NCI-H128 (cell line): ENCODE measurements around the gene MAP2K7.

Experiments
- DNase-seq: peaks from one replicate; lab custom pipeline; 2025; ENCODE audit not compliant: unreplicated experiment; lab: John Stamatoyannopoulos, UW

Gene MAP2K7

DNA sequence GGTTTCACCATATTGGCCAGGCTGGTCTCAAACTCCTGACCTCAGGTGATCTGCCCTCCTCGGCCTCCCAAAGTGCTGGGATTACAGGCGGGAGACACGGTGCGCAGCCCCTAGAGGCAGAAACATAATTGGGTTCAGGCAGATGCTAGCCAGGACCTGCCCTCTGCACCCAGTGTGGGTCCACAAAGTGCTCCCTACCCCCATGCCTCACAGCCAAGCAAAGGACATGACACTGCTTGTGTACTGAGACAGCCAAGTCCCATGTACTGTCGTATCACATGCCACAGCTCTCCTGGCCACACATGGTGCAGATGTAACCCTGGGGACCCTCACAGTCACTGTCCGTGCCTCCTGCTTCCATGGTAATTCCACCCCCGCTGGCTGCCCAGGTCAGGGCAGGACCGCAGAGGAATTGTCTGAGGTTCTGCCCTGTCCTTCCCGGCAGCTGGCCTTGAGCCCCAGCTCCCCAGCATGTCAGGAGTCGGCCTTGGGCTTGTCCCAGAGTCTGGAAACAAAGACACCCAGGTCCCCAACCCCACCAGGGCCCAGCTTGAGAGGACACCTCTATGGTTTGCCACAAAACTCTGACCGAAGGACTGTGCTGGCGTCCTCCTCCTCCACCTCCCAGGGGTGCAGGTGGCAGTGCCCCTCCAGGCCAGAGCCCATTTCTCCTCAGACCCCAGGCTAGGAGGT lies 37.1 kb upstream of the MAP2K7 start:
- DNase-seq = no peak

DNA sequence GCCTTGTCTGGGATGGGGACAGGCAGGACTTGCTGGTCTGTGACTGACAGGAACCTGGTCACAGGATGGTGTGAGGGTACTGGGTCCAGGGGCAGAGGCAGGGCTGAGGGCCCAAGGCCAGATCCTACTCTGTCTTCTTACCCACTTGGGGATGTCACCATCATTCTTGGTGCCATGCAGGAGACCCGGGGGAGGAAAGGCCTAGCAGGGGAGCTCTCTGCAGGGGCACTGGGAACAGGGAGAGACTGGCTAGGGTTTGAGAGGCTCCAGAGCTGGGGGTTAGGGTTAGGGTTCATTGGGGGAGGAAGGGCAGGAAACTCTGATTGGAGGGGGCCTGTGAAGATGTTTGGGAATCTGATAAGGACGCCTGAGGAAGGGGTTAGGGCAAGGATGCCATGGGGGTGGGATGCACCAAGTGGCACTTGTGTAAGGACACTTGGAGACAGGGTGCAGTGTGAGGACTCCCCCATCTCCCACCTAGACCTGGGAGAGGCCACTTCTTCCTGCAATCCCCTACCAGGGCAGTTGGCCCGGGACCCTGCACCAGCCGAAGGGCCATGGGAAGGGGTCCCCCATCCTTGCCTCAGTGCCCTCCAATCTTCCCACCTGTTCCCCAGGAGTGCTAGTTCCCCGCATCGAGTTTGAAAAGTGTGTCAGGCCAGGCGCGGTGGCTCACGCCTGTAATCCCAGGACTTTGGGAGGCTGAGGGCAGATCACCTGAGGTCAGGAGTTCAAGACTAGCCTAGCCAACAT lies 36.4 kb upstream of the MAP2K7 start:
- no peak for DNase-seq

DNA sequence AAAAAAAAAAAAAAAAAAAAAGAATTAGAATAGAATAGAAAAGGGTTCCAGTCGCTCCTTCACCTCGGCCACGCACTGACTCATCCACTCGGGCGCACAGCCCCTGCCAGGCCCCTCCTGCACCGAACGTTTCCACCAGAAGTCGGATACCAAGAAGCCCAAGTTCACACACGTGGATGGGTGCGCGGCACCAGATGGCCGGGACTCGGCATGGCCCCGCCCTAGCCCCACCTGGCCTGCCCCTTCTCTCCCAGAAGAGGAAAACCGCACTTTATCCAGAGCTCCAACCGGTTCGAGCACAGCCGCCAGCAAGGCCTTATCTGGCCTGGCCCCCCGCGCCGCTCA lies 35.4 kb upstream of the MAP2K7 start:
- DNase-seq = no peak

DNA sequence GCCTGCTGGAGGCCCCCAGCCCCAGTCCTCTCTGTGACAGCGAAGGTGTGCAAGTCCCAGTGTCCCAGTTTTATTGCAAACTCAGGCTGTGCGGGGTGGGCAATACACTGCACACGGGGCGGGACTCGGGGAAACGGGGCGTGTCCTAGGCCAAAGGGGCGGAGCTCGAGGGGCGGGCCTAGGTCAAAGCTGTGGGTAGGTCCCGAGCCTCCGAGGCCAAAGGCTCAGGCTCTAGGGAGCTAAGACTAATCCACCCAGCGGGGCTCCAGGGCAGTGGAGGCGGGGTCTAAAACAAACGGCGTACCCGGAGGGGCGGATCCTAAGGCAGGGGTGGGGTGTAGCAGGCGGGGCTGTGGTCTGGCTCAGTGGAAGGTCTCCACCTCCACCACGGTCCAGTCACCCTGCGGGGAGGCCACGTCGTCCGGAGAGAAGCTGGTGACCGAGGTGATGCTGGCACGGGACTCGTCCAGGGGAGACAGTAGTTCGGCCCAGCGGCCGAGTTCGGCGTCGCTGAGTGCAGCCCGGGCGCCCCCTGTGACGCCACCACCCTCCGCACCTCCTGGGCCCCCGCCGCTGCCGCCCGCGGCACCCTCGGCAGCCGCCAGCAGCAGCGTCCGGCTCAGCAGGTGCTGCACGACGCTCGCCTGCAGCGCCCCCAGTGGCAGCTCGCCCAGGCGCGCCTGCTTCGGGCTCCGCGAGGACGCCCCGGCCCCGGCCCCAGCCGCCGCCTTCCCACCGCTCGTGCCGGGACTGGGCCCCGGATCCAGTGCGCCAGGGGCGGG lies 34.8 kb upstream of the MAP2K7 start:
- no peak for DNase-seq

DNA sequence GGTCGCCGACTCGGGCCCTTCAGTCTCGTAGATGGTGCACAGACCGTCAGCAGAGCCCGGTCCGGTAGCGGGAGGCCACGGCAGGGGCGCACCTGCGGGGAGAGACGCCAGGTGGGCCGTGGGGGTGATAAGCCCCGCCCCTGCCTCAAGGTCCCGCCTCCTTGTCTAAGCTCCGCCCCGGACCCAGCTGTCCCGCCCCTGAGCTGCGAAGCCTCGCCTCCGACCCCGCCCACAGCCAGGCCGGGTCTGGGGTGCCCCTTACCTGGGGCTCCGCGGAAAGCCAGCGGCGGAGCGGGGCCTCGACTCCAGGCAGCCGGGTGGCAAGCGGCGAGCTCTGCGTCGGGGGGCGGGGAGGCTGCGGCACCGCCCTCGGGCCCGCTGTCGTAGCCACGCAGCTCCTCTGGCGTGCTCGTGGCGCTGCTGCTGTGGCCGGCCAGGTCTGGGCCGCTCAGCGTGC lies 34.2 kb upstream of the MAP2K7 start:
- no peak for DNase-seq

DNA sequence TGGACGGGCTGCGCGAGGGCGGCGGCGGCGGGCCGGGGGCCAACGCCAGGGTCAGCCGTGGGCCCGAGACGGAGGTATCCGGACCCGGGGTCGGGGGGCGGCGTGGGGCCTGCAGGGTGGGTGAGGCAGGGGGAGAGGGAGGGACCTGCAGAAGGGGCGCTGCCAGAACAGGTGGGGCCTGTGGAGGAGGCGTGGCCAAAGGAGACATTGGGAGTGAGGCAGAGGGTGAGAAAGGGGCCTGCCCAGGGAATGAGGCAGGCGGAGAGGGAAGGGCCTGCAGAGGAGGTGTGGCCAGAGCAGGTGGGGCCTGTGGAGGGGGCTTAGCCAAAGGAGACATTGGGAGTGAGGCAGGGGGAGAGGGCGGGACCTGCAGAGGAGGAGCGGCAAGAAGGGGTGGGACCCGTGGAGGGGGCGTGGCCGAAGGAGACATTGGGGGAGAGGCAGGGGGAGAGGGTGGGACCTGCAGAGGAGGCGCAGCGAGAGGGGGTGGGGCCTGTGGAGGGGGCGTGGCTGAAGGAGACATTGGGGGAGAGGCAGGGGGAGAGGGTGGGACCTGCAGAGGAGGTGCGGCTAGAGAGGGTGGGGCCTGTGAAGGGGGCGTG lies 33.7 kb upstream of the MAP2K7 start:
- no peak for DNase-seq

DNA sequence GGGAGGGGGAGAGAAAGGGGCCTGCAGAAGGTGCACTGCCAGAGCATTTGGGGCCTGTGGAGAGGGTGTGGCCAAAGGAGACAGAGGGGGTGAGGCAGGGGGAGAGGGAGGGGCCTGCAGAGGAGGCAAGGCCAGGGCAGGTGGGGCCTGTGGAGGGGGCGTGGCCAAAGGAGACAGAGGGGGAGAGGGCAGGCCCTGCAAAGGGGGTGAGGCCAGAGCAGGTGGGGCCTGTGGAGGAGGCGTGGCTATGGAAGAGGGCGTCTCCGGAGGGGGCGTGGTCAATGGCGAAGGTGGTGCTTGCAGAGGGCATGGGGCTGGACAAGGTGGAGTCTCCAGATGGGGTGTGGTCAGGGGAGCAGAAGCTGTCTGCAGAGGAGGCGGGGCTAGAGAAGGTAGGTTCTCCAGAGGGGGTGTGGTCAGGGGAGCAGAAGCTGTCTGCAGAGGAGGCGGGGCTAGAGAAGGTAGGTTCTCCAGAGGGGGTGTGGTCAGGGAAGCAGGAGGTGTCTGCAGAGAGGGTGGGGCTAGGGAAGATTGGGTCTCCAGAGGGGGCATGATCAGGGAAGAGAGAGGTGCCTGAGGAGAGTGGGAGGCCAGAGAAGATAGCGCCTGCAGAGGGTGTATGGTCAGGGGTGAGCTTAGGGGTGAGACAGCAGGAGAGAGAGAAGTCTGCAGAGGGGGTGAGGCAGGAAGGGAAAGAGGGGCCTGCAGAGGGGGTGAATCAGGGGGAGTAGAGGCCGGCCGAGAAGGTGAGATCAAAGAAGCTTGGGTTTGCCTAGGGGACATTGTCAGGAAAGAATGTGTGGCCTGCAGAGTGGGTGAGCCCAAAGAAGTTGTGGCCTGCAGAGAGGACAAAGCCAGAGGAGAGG lies 32.9 kb upstream of the MAP2K7 start:
- DNase-seq = no peak

DNA sequence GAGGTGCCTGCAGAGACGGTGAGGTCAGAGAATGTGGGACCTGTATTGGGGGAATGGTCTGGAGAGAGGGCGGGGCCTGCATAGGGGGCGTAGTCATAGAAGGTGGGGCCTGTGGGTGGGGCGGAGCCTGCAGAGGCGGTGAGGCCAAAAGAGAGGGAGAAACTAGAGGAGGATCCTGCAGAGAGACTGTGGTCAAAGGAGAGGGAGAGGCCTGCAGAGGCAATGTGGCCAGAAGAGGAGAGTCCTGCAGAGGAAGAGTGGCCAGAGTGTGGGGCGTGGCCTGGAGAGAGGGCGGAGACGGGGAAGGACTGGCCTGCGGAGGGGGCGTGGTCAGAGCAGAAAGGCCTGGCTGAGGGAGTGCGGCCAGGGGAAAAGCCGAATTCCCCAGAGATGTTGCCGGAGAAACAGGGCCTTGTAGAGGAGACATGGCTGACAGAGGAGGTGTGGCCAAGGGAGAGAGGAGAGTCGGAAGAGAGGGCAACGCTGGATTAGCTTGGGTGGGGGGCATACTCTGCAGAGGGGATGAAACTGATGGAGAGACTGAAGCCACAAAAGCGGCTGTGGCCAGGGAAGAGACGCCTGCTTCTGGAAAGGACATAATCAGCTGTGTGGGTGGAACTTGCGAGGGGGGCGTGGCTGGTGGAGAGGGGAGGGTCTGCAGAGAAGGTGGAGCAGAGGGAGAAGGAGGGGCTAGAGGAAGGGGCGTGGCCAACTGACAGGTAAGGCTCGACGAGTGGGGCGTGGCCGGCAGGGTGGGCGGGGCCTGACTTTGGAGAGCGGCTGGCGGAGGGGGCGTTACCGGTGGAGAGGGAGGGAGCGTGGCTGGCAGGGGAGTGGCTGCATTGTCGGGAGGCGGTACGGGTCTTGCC lies 32.0 kb upstream of the MAP2K7 start:
- DNase-seq = peak; percentile 65

DNA sequence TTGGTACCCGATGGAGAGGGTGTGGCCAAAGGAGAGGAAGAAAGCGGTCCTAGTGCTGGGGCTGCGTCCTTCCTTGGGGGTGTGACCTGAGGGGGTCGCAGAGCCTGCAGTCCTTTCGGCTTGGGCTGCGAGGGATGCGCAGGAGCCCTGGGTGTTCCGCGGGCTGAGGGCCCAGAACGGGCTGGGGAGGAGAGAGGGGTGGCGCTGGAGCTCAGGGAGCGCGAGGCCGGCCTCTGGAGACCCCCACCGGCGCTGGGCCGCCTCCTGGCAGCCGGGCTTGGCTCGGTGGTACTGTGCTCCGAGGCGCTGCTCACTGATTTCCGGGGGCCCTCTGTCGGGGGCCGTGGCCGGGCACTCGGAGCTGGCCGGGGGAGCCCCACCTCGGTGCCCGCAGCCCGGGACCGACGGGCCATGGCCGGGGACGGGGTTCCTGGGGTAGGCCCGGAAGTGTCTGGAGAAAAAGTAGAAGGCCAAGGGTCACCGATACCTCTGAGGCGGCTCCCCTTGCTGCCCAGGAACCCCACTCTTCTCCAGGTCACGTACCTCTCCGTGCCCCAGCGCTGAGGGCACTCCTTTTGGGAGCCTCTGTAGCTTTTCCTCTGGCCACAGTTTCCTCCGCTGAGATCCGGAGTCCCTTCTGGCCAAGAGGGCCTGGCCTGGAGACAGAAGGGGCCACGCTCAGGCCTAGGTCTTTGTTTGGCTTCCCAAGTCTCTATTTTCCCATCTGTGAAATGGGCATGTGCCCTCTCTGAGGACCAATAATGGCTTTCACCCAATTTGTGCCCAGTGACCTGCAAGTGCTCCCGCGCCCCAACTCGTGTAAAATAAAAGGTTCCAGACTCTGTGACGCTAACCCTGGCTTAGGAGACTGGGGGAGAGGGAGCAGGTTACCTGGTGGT lies 31.1 kb upstream of the MAP2K7 start:
- DNase-seq = no peak

DNA sequence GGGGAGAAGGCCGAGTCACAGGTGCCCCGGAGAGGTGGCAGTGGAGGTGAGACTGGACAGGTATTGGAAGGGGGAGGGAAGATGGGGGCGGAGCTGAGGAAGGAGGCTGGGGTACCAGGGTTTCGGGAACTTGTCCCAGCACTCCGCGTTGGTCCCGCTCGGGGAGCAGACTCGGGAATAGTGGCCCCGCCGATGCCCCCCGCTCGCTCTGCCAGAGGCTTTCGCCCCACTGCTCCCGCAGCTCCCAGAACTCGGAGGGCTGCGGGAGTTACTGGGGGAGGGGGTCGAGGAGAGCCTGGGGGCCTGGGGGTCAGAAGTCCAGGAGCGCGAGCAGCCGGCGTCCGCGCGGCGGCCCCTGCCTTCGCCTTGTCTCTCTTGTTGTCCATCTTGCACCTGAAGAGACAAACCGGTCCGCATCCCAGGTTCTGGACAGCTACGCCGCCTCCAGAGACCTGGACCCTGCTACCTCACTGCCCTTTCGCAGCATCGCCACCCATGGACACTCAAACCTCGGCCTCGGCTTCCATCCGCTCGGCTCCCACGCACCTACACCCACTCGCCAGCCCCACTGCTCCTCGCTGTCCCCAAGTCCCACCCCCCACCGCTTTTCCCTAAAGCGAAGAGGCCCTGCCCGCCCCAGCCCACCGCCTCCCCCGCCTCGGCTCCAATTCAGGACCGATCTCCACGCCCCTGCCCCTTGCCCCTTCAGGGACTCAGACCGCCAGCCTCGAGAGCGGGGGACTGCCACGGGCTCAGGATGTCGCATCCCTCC lies 30.2 kb upstream of the MAP2K7 start:
- no peak for DNase-seq

DNA sequence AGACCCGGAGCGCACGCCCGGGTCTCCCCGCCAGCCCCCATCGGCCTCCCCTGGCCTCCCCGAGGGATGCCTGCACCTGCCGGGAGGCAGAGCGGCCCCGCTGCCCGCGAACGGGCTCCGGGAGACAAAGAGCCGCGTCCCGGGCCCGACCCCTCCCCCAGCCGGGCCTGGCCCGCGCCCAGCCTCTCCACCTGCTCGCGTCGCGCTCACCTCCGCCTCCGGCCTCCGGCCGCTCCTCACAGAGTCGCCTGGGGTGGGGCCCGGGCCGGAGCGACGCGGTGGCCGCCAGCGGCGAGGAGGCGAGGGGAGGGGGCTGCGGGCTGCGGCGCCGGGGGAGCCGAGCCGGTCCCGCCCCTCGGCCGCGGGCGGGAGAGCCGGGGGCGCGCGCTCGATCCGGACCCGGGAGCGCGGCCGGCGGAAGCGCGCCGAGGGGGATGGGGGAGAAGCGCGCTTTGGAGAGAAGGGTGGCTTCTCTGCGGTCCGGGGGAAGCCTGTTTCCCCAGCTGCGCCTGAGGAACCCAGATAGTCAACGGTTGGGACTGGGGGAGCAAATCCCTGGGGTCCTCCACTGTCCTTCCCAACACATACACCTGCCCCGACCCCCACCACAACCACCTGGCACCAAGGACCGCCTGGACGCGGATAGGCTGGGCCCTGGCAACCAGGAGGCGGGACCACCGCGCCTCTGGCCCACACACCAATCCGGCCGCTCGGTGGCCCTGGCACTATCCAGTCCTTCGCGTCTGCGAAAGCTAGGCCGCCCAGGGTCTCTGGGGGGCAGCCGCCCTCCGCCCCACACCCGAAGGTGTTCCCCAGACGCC lies 29.4 kb upstream of the MAP2K7 start, which contains the start of gene PRR36:
TSS of gene PRR36 (minus strand) at position 315 of the 821 bp plus-strand sequence. CDS start 701 bp downstream, outside the sequence.
- peak; percentile 77 for DNase-seq

DNA sequence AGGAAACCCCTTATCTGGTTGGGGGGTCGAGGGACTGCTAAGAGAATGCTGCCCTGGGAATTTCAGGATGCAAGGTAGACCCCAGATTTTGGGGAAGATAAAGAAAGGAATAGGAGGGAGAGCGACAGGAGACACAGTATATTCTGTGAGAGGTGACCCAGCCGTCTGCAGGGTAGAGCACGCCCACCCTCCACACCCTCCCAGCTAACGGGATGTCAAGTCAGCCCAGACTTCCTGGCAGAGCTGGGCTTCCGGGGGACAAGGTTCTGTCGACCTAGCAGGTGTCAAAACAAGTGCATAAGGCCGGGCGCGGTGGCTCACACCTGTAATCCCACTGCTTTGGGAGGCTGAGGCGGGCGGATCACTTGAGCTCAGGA lies 28.8 kb upstream of the MAP2K7 start:
- DNase-seq = no peak

DNA sequence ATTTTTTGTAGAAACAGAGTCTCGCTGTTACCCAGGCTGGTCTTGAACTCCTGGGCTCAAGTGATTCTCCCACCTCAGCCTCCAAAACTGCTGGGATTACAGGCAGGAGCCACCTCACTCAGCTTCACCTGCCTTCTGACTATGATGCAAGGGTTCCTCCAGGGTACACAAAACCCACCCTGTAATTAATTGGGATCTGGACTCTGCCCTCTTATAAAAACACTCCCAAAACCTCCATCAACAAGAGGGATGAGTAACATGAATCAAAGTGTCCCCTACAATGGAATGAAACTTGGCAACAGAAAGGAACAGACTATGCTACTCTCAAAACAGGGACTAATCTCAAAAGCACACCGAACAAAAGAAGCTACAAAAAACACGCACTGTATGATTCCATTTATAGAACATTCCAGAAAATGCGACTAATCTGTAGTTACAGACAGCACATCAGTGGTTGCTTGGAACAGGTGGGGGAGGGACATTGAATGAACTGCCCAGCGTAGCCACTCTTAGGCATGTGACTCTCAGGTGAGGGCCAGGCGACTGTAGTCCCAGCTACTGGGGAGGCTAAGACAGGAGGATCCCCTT lies 26.3 kb upstream of the MAP2K7 start:
- no peak for DNase-seq

DNA sequence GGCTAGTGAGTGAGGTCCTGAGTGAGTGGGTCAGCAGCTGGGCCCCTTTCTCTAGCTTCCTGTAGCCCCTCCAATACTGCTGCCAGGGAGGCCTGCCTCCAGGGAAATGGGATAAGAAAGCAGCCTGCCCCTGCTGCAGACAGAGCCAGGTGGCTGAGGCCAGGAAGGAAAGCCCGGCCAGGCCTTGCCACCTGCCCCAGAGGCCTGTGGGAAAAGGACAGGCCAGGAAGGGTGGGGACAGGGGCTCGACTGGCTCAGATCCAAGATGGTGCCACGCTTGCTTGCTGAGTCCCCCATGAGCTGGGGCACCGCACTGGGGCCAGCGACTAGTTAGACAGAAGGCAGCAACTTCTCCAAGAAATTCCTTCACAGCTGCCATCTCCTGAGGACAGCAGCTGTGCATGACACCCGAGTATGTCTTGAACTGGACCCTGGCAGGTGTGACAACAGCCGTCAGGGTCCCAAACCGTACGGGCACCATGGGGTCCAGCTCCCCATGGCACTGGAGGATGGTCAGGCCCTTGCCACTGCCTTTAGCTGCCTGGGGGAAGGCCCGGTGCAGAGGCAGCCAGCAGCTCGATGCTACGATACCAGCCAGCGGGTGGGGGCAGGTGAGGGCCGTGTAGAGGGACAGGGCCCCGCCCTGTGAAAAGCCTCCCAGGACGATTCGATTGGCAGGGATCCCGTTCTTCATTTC lies 24.4 kb upstream of the MAP2K7 start:
- DNase-seq = no peak

DNA sequence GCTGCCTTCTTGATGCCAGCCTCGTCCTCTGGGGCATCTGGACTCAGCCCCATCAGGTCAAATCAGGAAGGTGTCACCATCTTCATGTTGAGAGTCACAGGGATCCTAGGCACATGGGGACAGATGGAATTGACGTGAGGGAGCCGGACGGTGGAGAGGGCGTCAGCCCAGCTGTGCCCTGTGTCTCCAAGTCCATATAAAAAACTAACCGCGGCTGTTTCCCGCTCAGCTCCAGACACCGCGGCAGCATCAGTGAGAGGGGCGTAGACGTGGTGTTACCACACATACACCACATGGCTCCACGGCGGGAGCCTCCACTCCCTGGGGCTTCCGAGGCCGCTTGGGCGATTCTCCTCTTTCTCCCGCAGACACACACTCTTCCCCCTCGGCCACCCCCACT lies 23.8 kb upstream of the MAP2K7 start:
- no peak for DNase-seq

DNA sequence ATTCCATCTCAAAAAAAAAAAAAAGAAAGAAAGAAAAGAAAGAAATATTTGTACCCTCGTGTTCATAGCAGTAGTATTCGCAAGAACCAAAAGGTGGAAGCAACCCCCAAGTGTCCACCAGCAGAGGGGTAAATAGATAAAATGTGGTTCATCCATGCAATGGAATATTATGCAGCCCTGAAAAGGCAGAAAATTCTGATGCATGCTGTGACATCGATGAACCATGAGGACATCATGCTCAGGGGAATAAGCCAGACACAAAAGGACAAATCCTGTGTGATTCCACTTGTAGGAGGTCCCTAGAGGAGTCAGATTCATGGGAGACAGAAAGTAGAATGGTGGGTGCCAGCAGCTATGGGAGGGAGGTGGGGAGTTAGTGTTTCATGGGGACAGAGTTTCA lies 21.8 kb upstream of the MAP2K7 start:
- no peak for DNase-seq
